ENCODE results near the gene IGSF11.
A peak's percentile ranks its signal among the peaks of the same experiment; 100 is the strongest.
"Not testable (repeated sequence)": the region's sequence is repeated elsewhere in the genome, so short reads cannot be mapped to it uniquely, and the experiment has no call there.

IGSF11 gene

GRCh38 chr3:119034256-119035013, at the start of gene IGSF11:
IGSF11 (minus strand) TSS chr3:119034846; CDS start chr3:119034582, 264 bp downstream.
- peak; percentile 51 for DNase-seq

- no peak for DNase-seq
Measured at GRCh38 chr3:119080364-119080763, 45.7 kb upstream of the IGSF11 start.

GRCh38 chr3:119073258-119074001, 38.8 kb upstream of the IGSF11 start:
- no peak for DNase-seq

GRCh38 chr3:119072451-119072850, 37.8 kb upstream of the IGSF11 start:
- not testable (repeated sequence) for DNase-seq

- DNase-seq = no peak
Measured at GRCh38 chr3:119069725-119070124, 35.1 kb upstream of the IGSF11 start.

- no peak for DNase-seq
Measured at GRCh38 chr3:119063471-119063870, 28.8 kb upstream of the IGSF11 start.

- DNase-seq = no peak
Measured at GRCh38 chr3:119062892-119063291, 28.2 kb upstream of the IGSF11 start.

- no peak for DNase-seq
Measured at GRCh38 chr3:119044593-119044992, 9.9 kb upstream of the IGSF11 start.

GRCh38 chr3:119042162-119042561, 7.5 kb upstream of the IGSF11 start:
- DNase-seq = no peak

GRCh38 chr3:119035014-119035346, 334 bp upstream of the IGSF11 start:
- DNase-seq = no peak

- DNase-seq = no peak
Measured at GRCh38 chr3:119033393-119034255, 1.0 kb downstream of the IGSF11 start.

GRCh38 chr3:119025171-119025795, 9.4 kb downstream of the IGSF11 start:
- no peak for DNase-seq

- no peak for DNase-seq
Measured at GRCh38 chr3:119019767-119020518, 14.7 kb downstream of the IGSF11 start.

GRCh38 chr3:119018690-119019463, 15.8 kb downstream of the IGSF11 start:
- peak; percentile 58 for DNase-seq

GRCh38 chr3:119015942-119016341, 18.7 kb downstream of the IGSF11 start:
- DNase-seq = no peak

GRCh38 chr3:119013951-119014350, 20.7 kb downstream of the IGSF11 start:
- peak; percentile 88 for DNase-seq

GRCh38 chr3:119011528-119011927, 23.1 kb downstream of the IGSF11 start:
- no peak for DNase-seq

GRCh38 chr3:118997190-118997589, 37.5 kb downstream of the IGSF11 start:
- no peak for DNase-seq

- no peak for DNase-seq
Measured at GRCh38 chr3:118991775-118992174, 42.9 kb downstream of the IGSF11 start.

- no peak for DNase-seq
Measured at GRCh38 chr3:118990823-118991560, 43.7 kb downstream of the IGSF11 start.
